SH-SY5Y (cell line): ENCODE measurements around the gene MYCBPAP.

Experiments used
- GATA2 ChIP-seq: IDR thresholded peaks from 2 replicates; pipeline ENCODE4 v1.6.1; 2011; ENCODE audit warnings: mild to moderate bottlenecking, low read depth, low read length
- GATA3 ChIP-seq: IDR thresholded peaks from 2 replicates; pipeline ENCODE4 v1.6.1; 2011; ENCODE audit warnings: low read depth, mild to moderate bottlenecking, low read length, moderate library complexity

- TF ChIP-seq GATA3 = no peak
- no peak for TF ChIP-seq GATA2
Measured at GRCh38 chr17:50527949-50528474, 19.8 kb downstream of the MYCBPAP start.
